Esophagus squamous epithelium (tissue), 5 donors: ENCODE data around the gene KIF26A. TPM values are rescaled to one million over a fixed set of nuclear protein-coding genes. Genes with fewer than 3 reads are reported as not detected.

Experiments
- DNase-seq: peaks from one replicate; lab custom pipeline; 2025; lab: John Stamatoyannopoulos, UW
- H3K27ac ChIP-seq, 4 donors: fragments of 200-600 bp; sonication (generic); one replicate each; pipeline ENCODE4 v1.5.1; 2016 to 2019; ENCODE audit warnings: mild to moderate bottlenecking in 1 of 4
- H3K27me3 ChIP-seq, 4 donors: fragments of 200-600 bp; sonication (generic); 1 replicate in 3 of 4; 2 replicates in 1 of 4; pipeline versions ENCODE4 v1.5.1 to v1.6.0; 2017 to 2021; ENCODE audit warnings: antibody characterized with exemption in 1 of 4
- H3K36me3 ChIP-seq, 3 donors: fragments of 200-600 bp; sonication (generic); one replicate each; pipeline ENCODE4 v1.5.1; 2016 to 2019
- H3K4me1 ChIP-seq, 3 donors: fragments of 200-600 bp; sonication (generic); one replicate each; pipeline ENCODE4 v1.5.1; 2017 to 2019
- H3K4me3 ChIP-seq, 4 donors: fragments of 200-600 bp; sonication (generic); 1 replicate in 3 of 4; 2 replicates in 1 of 4; pipeline ENCODE4 v1.5.1; 2016 to 2019; ENCODE audit warnings: mild to moderate bottlenecking in 2 of 4, moderate library complexity in 1 of 4
- H3K9me3 ChIP-seq, 3 donors: fragments of 200-600 bp; sonication (generic); one replicate each; pipeline ENCODE4 v1.5.1; 2016 to 2019
- CTCF ChIP-seq, 6 experiments: fragments of 450-650 bp in 4 of 6; fragments of 200-600 bp in 2 of 6; sonication (generic) in 2 of 6; IDR thresholded peaks; one replicate each; pipeline ENCODE4 v1.5.1; 2016 to 2019; ENCODE audit warnings: antibody characterized with exemption in 6 of 6, mild to moderate bottlenecking in 4 of 6, moderate library complexity in 4 of 6
- POLR2A ChIP-seq, 4 donors: fragments of 450-650 bp; IDR thresholded peaks; one replicate each; pipeline ENCODE4 v1.6.1; 2017; ENCODE audit warnings: antibody characterized with exemption in 4 of 4, mild to moderate bottlenecking in 4 of 4, moderate library complexity in 3 of 4
- WGBS, 2 donors: methylation state at CpG; one replicate each; pipeline ENCODE4 v1.1.5; 2018; 5-methylcytosine and 5-hydroxymethylcytosine counted together
- intact Hi-C: fragments of 100-400 bp; cut with DNase I; formaldehyde crosslinking; loops from one replicate; pipeline ENCODE4 v1.15.0; 2022
- total RNA-seq, 4 donors: library from RNA; depleted of rRNA; stranded (reverse); fragments of >200 nt; gene quantifications; one replicate each; pipeline ENCODE4 v1.1.0, GENCODE V29; 2016
- donor health status: DM: yes; HTN: yes; CAD: no.

Gene KIF26A
- total RNA-seq, 4 donors from 2014 or later = 0.80 to 2.7 (median 0.96) TPM

GRCh38 chr14:104187121-104187889 lies 48.9 kb downstream of the KIF26A start:
- no peak for DNase-seq
- Histone ChIP-seq H3K4me1 (peaks cover 0 to 21% (median 3%) of the 10 kb centered on the region in 3 donors), H3K27ac (no peak overlapping the region), H3K27me3 (peaks cover 0 to 59% (median 0%) of the 10 kb centered on the region in 4 donors), H3K9me3 (no peaks in the 10 kb centered on the region), H3K4me3 (no peak overlapping the region), H3K36me3 (no peaks in the 10 kb centered on the region)
- intact Hi-C loops = no loop called here
- WGBS, 2 donors = 60 to 70% methylated on average over 3 to 7 of the region's 27 CpGs
- TF ChIP-seq CTCF (IDR thresholded peaks at IDR 0.05) (no peak), POLR2A (IDR thresholded peaks at IDR 0.05) (no peak)

GRCh38 chr14:104187931-104188726 lies 49.7 kb downstream of the KIF26A start:
- Histone ChIP-seq H3K27ac (no peak overlapping the region), H3K27me3 (peaks cover 0 to 61% (median 0%) of the 10 kb centered on the region in 4 donors), H3K4me3 (no peak overlapping the region), H3K36me3 (no peaks in the 10 kb centered on the region), H3K4me1 (peaks cover 0 to 20% (median 3%) of the 10 kb centered on the region in 3 donors), H3K9me3 (no peaks in the 10 kb centered on the region)
- intact Hi-C loops = no loop called here
- WGBS, 2 donors = 40% methylated on average over 1 of the region's 27 CpGs; no CpG with 5 or more reads in 1 of the 2 donors
- TF ChIP-seq POLR2A (IDR thresholded peaks at IDR 0.05) (no peak), CTCF (IDR thresholded peaks at IDR 0.05) (no peak)
- DNase-seq = no peak

- 50 to 100% methylated on average over 1 to 2 of the region's 15 CpGs for WGBS, 2 donors
- no peaks in the 10 kb centered on the region for H3K9me3 ChIP-seq
- no peak for DNase-seq
- no peak overlapping the region for H3K4me3 ChIP-seq
- TF ChIP-seq POLR2A (IDR thresholded peaks at IDR 0.05) = no peak
- no peak for TF ChIP-seq CTCF (IDR thresholded peaks at IDR 0.05)
- H3K27me3 ChIP-seq = peaks cover 0 to 56% (median 0%) of the 10 kb centered on the region in 4 donors
- no peaks in the 10 kb centered on the region for H3K36me3 ChIP-seq
- H3K27ac ChIP-seq = no peak overlapping the region
- peaks cover 0 to 20% (median 3%) of the 10 kb centered on the region in 3 donors for H3K4me1 ChIP-seq
- intact Hi-C loops = no loop called here
Observed at GRCh38 chr14:104188727-104189400, 50.5 kb downstream of the KIF26A start.

- no peak for DNase-seq
- Histone ChIP-seq H3K36me3 (no peaks in the 10 kb centered on the region), H3K9me3 (no peaks in the 10 kb centered on the region), H3K27me3 (peaks cover 0 to 47% (median 0%) of the 10 kb centered on the region in 4 donors), H3K4me3 (no peak overlapping the region), H3K4me1 (peaks cover 0 to 20% (median 3%) of the 10 kb centered on the region in 3 donors), H3K27ac (no peak overlapping the region)
- 78 to 91% methylated on average over 8 of the region's 24 CpGs for WGBS, 2 donors
- no peak for TF ChIP-seq POLR2A (IDR thresholded peaks at IDR 0.05)
- TF ChIP-seq CTCF (IDR thresholded peaks at IDR 0.05) = no peak
- intact Hi-C loops = no loop called here
Observed at GRCh38 chr14:104189629-104190335, 51.4 kb downstream of the KIF26A start.
